ENCODE results near the gene CLIC4. TPM values are rescaled to one million over a fixed set of nuclear protein-coding genes. Genes with fewer than 3 reads are reported as not detected.
A peak's percentile ranks its signal among the peaks of the same experiment; 100 is the strongest.

CLIC4 gene
- total and polyA plus RNA-seq, 9 of the 15 experiments (the other 6 are each of a cell fraction or from before 2014, with no cell fraction given) = 16.0 to 67.5 (median 38.4) TPM

GRCh38 chr1:24874611-24875234 is 129.5 kb downstream of the CLIC4 start:
- Histone ChIP-seq H4K20me1 (replicated peaks; ENCODE audit: control insufficient read depth, insufficient read depth, low read length) (0 out of 2 replicates have a peak, but pooled peaks cover 10% of the 10 kb centered on the region), H3K9me1 (ENCODE audit: control insufficient read depth, insufficient read depth, low read length) (no peaks in the 10 kb centered on the region), H3K9ac (ENCODE audit: insufficient read depth in 1 of 2, low read depth in 2 of 2, low read length in 2 of 2) (no peak overlapping the region), H3K9me3 (replicated peaks; ENCODE audit: control insufficient read depth, insufficient read depth, low read depth, low read length) (no peaks in the 10 kb centered on the region), H3K4me1 (replicated peaks in 1 of 2; ENCODE audit: control insufficient read depth in 2 of 2, insufficient read depth in 2 of 2, low read length in 2 of 2) (peaks cover 0 to 3% of the 10 kb centered on the region in 2 experiments; a peak in 2 of 5 replicates), H3K79me2 (ENCODE audit: control insufficient read depth, insufficient read depth, low read length) (no peaks in the 10 kb centered on the region), H3K27ac (ENCODE audit: extremely low read depth, low read depth, low read length) (no peak overlapping the region), H3K4me2 (ENCODE audit: insufficient read depth, low read length) (no peak overlapping the region), H2AFZ (ENCODE audit: low read depth, low read length) (no peak overlapping the region), H3K36me3 (ENCODE audit: control insufficient read depth, insufficient read depth, low read length) (no peaks in the 10 kb centered on the region), H3K4me3 (no peak overlapping the region), H3K27me3 (ENCODE audit: control insufficient read depth in 2 of 2, insufficient read depth in 2 of 2, low read length in 2 of 2) (peaks cover 43 to 50% of the 10 kb centered on the region in 2 experiments)
- intact Hi-C loops (cut with micrococcal nuclease) (no loop called here), in situ Hi-C loops (cut with MboI) (no loop called here)
- FAIRE-seq (no peak), DNase-seq (ENCODE audit: extremely low read depth in 1 of 4, low spot score in 3 of 4) (no peak), ATAC-seq (peak; percentile 39; the same call in 2 of the 3 replicates)
- WGBS (ENCODE audit: insufficient coverage, low coverage, missing lambda C conversion rate) = 2% methylated on average over 16 of the region's 16 CpGs
- no TSS peak for BruUV-seq (replicated peaks)
- POLR2A ChIA-PET = interaction anchor here (0.6 to 1.3 kb wide), 4 partner anchors 15 to 118 kb away, joined by 3 read pairs; no protein-coding TSS in a partner anchor
- CTCF ChIA-PET (ENCODE audit: low intra/inter-chr PET ratio) = no interaction called here
- TF ChIP-seq FOS (IDR thresholded peaks at IDR 0.05; ENCODE audit: extremely low read depth, insufficient read length) (no peak), HDAC2 (IDR thresholded peaks at IDR 0.05) (no peak), FOXJ3 (CRISPR knock-in tag; IDR thresholded peaks at IDR 0.05) (no peak), ZFPM2 (CRISPR knock-in tag; IDR thresholded peaks at IDR 0.05) (no peak), EGR1 (conservative IDR thresholded peaks at IDR 0.05) (no peak), CEBPZ (IDR thresholded peaks at IDR 0.05; ENCODE audit: borderline replicate concordance, low read depth, low read length) (no peak), SMAD3 (CRISPR knock-in tag; conservative IDR thresholded peaks at IDR 0.05) (no peak), JUN (IDR thresholded peaks at IDR 0.05; ENCODE audit: borderline replicate concordance, low read depth, low read length) (no peak), JUN (CRISPR knock-in tag; IDR thresholded peaks at IDR 0.05; ENCODE audit: borderline replicate concordance) (no peak), ZNF197 (CRISPR knock-in tag; IDR thresholded peaks at IDR 0.05; ENCODE audit: low read depth) (no peak), GTF2B (IDR thresholded peaks at IDR 0.05; ENCODE audit: extremely low read depth, insufficient read length) (no peak), ZNF766 (CRISPR knock-in tag; conservative IDR thresholded peaks at IDR 0.05) (no peak), ELK1 (CRISPR knock-in tag; IDR thresholded peaks at IDR 0.05) (no peak), JUNB (CRISPR knock-in tag; conservative IDR thresholded peaks at IDR 0.05) (no peak), KDM4B (IDR thresholded peaks at IDR 0.05; ENCODE audit: borderline replicate concordance in 2 of 2, low read depth in 1 of 2) (no peak), PURB (CRISPR knock-in tag; IDR thresholded peaks at IDR 0.05; ENCODE audit: low read depth) (no peak), ZNF586 (CRISPR knock-in tag; conservative IDR thresholded peaks at IDR 0.05) (no peak), ZNF431 (CRISPR knock-in tag; IDR thresholded peaks at IDR 0.05) (no peak), BRD4 (IDR thresholded peaks at IDR 0.05) (no peak)

All from K562 (cell line).